ENCODE data around the gene GLOD4. TPM values are rescaled to one million over a fixed set of nuclear protein-coding genes. Genes with fewer than 3 reads are reported as not detected.
"Not testable (repeated sequence)": the region's sequence is repeated elsewhere in the genome, so short reads cannot be mapped to it uniquely, and the experiment has no call there.

The GLOD4 gene, protein sequence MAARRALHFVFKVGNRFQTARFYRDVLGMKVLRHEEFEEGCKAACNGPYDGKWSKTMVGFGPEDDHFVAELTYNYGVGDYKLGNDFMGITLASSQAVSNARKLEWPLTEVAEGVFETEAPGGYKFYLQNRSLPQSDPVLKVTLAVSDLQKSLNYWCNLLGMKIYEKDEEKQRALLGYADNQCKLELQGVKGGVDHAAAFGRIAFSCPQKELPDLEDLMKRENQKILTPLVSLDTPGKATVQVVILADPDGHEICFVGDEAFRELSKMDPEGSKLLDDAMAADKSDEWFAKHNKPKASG
- 10 to 100 TPM; 41.1 to 73.1 (median 44.7) TPM for total RNA-seq

DNA sequence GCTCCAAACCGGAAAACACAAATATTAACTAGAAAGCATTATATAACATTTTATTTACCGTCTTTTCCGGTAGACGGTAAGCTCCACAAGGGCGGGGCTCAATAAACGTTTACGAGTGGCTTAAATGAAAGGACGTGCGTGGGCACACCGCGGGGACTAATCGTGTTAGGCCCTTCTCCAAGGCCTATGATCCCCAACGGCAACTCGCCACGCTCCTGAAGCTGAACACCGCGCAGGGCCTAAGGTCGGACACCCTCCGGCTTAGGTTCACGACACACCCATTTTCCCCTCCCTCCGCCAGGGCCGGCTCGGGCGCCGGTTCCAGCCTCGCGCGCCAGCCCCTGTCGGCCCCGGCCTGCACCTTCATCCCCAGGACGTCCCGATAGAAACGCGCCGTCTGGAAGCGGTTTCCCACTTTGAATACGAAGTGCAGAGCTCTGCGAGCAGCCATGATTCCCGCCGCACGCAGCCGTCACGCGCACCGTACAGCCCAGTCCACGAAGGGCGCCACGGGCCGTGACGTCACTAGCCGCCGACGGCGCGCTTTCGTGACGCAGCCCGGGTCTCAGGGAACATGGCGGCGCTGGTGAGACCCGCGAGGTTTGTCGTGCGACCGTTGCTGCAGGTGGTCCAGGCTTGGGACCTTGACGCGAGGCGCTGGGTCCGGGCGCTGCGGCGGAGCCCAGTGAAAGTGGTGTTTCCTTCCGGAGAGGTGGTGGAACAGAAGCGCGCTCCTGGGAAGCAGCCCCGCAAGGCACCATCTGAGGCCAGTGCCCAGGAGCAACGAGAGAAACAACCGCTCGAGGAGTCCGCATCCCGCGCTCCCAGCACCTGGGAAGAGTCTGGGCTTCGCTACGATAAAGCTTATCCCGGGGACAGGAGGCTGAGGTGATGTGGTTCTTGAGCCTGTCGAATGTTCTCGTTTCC is at the start of gene GLOD4, which contains the start of gene MRM3:
Gene GLOD4 (minus strand): TSS at position 476 of the 927 bp plus-strand sequence. CDS start 25 bp downstream, at position 451.
Gene MRM3 (plus strand): TSS at position 549 of the 927 bp plus-strand sequence. CDS start 26 bp downstream, at position 575.
- ATAC-seq (ENCODE audit: low FRiP score), result peak; percentile 95
- DNase-seq (ENCODE audit: low spot score), result peak; percentile 95
- TF ChIP-seq, protein P1, sequence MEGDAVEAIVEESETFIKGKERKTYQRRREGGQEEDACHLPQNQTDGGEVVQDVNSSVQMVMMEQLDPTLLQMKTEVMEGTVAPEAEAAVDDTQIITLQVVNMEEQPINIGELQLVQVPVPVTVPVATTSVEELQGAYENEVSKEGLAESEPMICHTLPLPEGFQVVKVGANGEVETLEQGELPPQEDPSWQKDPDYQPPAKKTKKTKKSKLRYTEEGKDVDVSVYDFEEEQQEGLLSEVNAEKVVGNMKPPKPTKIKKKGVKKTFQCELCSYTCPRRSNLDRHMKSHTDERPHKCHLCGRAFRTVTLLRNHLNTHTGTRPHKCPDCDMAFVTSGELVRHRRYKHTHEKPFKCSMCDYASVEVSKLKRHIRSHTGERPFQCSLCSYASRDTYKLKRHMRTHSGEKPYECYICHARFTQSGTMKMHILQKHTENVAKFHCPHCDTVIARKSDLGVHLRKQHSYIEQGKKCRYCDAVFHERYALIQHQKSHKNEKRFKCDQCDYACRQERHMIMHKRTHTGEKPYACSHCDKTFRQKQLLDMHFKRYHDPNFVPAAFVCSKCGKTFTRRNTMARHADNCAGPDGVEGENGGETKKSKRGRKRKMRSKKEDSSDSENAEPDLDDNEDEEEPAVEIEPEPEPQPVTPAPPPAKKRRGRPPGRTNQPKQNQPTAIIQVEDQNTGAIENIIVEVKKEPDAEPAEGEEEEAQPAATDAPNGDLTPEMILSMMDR (IDR thresholded peaks at IDR 0.05), result no peak

DNA sequence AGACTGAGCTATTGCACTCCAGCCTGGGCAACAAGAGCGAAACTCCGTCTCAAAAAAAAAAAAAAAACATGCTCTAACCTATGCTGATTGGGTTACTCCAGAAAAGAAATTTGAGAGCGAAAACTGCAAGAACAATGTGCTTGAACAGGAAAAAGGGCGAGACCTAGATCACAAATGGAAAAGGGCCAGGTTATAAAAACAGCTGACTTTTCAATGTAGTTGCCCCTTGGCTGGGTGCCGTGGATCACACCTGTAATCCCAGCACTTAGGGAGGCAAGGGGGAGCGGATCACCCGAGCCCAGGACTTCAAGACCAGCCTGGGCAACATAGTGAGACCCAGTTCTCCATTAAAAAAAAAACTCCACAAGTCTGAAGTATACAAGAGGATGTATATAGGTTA is 48.9 kb upstream of the GLOD4 start:
- TF ChIP-seq, protein P1 (IDR thresholded peaks at IDR 0.05), result no peak
- DNase-seq (ENCODE audit: low spot score), result no peak
- no peak for ATAC-seq (ENCODE audit: low FRiP score)

DNA sequence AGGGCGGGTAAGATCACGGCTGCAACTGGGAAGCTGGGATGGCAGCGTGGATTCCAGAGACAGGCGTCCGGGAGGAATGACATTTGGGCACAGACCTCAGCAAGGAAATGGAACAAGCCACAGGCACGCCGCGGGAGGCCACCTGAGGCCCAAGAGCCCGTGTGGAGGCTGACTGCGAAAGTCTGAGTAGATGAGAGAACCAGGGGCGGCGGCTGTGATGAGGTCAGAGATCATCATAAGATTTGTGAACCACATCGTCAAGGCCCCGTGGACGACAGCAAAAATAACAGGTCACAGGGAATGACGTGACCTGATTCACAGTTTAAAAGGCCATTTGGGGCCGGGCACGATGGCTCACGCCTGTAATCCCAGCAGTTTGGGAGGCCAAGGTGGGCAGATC is 48.3 kb upstream of the GLOD4 start:
- DNase-seq (ENCODE audit: low spot score) (no peak), ATAC-seq (ENCODE audit: low FRiP score) (no peak)
- TF ChIP-seq, protein P1 (IDR thresholded peaks at IDR 0.05), result no peak

DNA sequence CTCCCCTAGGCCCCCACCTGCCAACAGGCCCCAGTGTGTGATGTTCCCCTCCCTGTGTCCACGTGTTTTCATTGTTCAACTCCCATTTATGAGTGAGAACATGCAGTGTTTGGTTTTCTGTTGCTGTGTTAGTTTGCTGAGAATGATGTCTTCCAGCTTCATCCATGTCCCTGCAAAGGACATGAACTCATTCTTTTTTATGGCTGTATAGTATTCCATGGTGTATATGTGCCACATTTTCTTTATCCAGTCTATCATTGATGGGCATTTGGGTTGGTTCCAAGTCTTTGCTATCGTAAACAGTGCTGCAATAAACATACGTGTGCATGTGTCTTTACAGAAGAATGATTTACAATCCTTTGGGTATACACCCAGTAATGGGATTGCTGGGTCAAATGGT is 47.5 kb upstream of the GLOD4 start:
- not testable (repeated sequence) for DNase-seq (ENCODE audit: low spot score); ATAC-seq (ENCODE audit: low FRiP score)

DNA sequence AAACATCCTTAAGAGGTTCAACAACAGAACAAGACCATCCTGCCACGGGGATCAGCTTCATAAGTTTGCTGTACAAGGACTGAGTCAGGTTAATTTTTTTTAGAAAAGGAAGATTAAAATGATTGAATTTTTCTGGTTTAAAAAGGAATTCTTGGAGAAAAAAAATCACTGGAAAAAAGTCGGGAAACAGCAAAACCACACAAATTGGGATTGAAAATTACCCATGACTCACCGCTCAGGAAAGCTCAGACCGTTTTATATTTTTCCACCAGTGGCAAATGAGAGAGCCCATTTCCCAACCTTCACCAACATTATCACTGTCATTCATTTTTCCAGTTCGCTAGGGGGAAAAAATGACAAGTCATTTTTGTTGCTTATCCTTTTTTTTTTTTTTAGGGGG is 46.7 kb upstream of the GLOD4 start:
- DNase-seq (ENCODE audit: low spot score) (no peak), ATAC-seq (ENCODE audit: low FRiP score) (no peak)
- TF ChIP-seq, protein P1 (IDR thresholded peaks at IDR 0.05), result no peak

DNA sequence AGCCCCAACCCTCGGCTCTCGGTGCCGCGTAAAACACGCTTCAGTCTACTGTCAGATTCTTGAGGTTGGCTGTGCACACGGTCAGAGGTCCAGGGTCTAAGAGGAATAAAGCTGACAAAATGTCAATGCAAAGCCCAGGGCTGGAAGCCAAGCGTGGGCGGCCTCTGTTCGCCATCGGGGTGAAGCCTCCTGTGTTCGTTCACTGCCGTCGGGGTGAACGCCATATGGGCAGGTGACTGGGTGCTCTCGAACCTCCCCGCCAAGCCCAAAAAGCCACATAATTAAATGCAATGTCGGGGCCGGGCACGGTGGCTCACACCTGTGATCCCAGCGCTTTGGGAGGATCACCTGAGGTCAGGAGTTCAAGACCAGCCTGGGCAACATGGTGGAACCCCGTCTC is 44.7 kb upstream of the GLOD4 start:
- TF ChIP-seq, protein P1 (IDR thresholded peaks at IDR 0.05), result no peak
- no peak for DNase-seq (ENCODE audit: low spot score)
- ATAC-seq (ENCODE audit: low FRiP score), result no peak

DNA sequence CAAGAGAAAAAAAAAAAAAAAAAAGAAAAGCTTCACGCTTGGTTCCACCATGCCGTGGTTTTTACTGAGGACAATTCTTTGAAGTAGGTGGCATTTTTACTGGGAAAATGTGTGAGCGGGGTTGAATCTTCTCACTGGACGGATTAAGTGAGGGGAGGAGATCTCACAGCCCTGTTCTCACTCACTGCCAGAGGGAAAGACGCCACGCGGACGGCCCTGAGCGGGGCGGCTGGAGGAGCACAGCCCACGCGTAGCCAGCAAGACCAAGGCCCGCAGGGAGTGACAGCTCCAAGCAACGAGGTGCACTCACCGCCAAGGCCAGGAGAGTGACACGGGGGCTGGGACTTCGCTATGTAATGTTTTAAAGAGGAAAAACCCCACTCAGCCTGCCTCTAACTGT is 43.1 kb upstream of the GLOD4 start:
- ATAC-seq (ENCODE audit: low FRiP score), result no peak
- TF ChIP-seq, protein P1 (IDR thresholded peaks at IDR 0.05), result no peak

More for the DNA sequence above, 43.1 kb upstream of the GLOD4 start:
- DNase-seq (ENCODE audit: low spot score), result no peak

All from omental fat pad (tissue), 4 donors.